ENCODE results near the gene CUL5. TPM values are rescaled to one million over a fixed set of nuclear protein-coding genes. Genes with fewer than 3 reads are reported as not detected.
"Not testable (repeated sequence)": the region's sequence is repeated elsewhere in the genome, so short reads cannot be mapped to it uniquely, and the experiment has no call there.

Gene CUL5
- total RNA-seq, 1 donor from 2014 or later, result 38.0 TPM

DNA sequence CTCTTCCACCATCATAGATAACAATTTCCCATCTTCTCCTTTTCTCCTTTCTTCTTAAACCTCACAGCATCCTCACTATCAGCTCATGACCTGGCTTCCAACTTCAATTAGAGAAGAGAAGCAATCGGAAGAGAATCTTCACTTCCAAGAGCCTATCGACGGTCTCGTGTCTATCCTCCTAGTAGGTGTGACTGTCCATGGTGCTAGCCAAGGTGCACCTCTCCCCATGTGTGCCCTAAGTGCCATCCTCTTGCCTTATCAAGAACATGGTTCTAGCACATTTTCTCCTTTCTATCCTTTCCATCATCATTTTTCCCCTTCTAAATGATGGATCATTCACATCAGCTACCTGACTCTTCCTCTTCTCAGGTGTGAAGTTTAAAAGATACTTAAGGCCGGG lies 5.1 kb upstream of the CUL5 start:
- no peak overlapping the region for H3K4me3 Mint-ChIP-seq
- H3K36me3 Mint-ChIP-seq (ENCODE audit: low read depth), result no peaks in the 10 kb centered on the region
- no peak overlapping the region for H3K27ac Mint-ChIP-seq
- no peaks in the 10 kb centered on the region for H3K9me3 Mint-ChIP-seq
- intact Hi-C loops (cut with micrococcal nuclease), result no loop called here
- peaks cover 7% of the 10 kb centered on the region for H3K27me3 Mint-ChIP-seq
- peaks cover 2% of the 10 kb centered on the region for H3K4me1 Mint-ChIP-seq
- DNase-seq, result no peak

DNA sequence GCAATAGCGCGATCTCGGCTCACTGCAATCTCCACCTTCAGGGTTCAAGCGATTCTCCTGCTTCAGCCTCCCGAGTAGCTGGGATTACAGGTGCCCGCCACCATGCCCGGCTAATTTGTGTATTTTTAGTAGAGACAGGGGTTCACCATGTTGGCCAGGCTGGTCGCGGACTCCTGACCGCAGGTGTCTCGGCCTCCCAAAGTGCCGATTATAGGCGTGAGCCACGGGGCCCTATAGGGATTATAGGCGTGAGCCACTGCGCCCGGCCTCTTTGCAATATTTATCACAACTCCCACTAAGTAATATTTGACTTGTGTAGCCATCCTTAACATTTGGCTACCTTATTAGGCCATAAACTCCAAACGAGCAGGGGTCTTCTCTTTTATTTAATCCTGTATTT lies 879 bp upstream of the CUL5 start:
- DNase-seq, result no peak
- peaks cover 4% of the 10 kb centered on the region for H3K36me3 Mint-ChIP-seq (ENCODE audit: low read depth)
- peaks cover 4% of the 10 kb centered on the region for H3K27me3 Mint-ChIP-seq
- H3K9me3 Mint-ChIP-seq, result no peaks in the 10 kb centered on the region
- no peak overlapping the region for H3K27ac Mint-ChIP-seq
- H3K4me3 Mint-ChIP-seq, result no peak overlapping the region
- H3K4me1 Mint-ChIP-seq, result peaks cover 18% of the 10 kb centered on the region
- intact Hi-C loops (cut with micrococcal nuclease), result loop anchor here (1.0 to 2.0 kb wide), 7 partner anchors 17 to 657 kb away; partner anchors contain the start of genes ACAT1, C11orf65, DDX10 and RAB39A

DNA sequence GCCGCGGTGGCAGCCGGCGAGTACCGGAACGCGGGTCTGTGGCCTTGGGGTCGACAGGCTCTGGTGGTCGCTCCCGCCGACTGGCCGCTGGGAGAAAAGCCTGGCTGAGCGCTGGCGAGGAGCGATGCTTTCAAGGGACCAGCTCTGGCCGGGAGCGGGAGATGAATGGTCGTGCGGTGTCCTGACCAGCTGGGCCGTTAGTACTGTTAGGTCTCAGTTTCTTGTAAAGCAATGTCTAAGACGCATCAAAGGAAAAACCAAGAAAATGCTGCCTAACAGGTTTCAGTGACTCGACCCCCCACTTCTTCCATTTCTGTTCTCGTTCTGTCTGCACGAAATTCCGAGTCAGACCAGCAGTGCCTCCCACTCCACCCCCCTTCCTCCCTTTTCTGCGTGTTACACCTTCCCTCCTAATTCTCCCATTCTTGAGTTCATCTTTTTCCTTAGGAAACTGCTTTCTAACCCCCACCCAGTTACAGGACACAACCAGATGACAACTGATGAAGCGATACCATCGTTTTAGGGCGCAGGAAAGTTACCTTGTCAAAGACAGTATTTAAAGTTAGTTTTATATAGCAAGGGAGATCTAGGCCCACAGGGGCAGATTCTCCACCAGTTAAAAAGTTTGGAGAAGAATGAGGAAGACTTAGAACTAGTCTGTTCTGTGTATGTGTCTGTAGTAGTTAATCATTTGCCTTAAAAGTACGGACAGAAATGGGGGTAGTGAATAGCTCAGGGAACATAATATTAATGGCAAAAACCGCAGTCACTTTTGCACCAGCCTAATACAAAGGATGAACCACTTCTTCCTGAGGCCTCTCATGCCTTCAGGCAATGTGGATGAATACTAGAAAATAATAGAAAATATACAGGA lies 1.0 kb downstream of the CUL5 start:
- intact Hi-C loops (cut with micrococcal nuclease), result loop anchor here (2.0 to 5.0 kb wide), 7 partner anchors 15 to 655 kb away; partner anchors contain the start of genes ACAT1, ATM, DDX10 and NPAT
- Mint-ChIP-seq H3K9me3 (no peaks in the 10 kb centered on the region), H3K27ac (peak overlapping the region; percentile 97), H3K27me3 (no peaks in the 10 kb centered on the region), H3K4me1 (peaks cover 18% of the 10 kb centered on the region), H3K4me3 (peak overlapping the region; percentile 98), H3K36me3 (ENCODE audit: low read depth) (peaks cover 4% of the 10 kb centered on the region)
- no peak for DNase-seq

DNA sequence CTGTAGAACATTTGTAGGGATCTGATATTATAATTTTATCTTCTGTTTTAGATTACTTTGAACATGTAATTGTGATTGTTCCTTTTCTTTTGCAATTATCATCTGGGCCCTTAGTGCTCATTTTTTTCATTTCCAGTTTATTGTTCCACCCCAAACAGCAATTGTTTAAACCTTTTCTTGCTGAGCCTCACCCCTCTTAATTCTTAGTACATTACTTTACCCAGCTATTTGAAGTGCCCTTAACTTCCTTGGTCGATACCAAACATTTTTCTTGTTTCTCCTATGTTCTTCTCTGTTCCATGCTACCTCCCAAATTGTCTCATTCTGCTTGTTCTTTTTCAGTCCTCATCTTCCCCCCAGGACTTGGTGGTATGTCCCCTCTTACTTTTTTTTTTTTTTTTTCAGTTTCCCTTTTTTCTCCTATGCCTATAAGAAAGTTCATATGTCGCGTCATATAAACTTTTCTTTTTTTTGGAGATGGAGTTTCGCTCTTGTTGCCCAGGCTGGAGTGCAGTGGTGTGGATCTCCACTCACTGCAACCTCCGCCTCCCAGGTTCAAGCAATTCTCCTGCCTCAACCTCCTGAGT lies 3.5 kb downstream of the CUL5 start:
- peaks cover 30% of the 10 kb centered on the region for H3K4me1 Mint-ChIP-seq
- no peaks in the 10 kb centered on the region for H3K9me3 Mint-ChIP-seq
- H3K27ac Mint-ChIP-seq, result no peak overlapping the region
- intact Hi-C loops (cut with micrococcal nuclease), result loop anchor here (5.0 kb wide), 1 partner anchor 210 kb away; the partner anchor contains the start of genes ATM and NPAT
- no peak overlapping the region for H3K4me3 Mint-ChIP-seq
- no peak for DNase-seq
- H3K27me3 Mint-ChIP-seq, result no peaks in the 10 kb centered on the region
- H3K36me3 Mint-ChIP-seq (ENCODE audit: low read depth), result peaks cover 12% of the 10 kb centered on the region

DNA sequence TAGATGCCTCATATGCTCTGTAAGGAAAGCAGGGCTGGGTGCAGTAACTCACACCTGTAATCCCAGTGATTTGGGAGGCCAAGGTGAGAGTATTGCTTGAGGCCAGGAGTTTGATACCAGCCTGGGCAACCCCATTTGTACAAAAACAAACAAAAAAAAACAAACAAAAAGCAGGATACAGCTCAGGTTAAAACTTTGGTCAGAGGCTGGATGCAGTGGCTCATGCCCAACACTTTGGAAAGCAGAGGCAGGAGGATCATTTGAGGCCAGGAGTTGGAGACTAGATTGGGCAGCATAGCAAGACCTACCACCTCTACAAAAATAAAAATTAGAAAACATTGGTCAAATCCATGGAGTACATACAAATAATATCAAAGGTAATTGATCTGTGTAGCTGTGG lies 7.9 kb downstream of the CUL5 start:
- intact Hi-C loops (cut with micrococcal nuclease), result no loop called here
- Mint-ChIP-seq H3K4me3 (no peak overlapping the region), H3K36me3 (ENCODE audit: low read depth) (peaks cover 9% of the 10 kb centered on the region), H3K9me3 (no peaks in the 10 kb centered on the region), H3K4me1 (peaks cover 17% of the 10 kb centered on the region), H3K27me3 (no peaks in the 10 kb centered on the region), H3K27ac (no peak overlapping the region)
- no peak for DNase-seq

DNA sequence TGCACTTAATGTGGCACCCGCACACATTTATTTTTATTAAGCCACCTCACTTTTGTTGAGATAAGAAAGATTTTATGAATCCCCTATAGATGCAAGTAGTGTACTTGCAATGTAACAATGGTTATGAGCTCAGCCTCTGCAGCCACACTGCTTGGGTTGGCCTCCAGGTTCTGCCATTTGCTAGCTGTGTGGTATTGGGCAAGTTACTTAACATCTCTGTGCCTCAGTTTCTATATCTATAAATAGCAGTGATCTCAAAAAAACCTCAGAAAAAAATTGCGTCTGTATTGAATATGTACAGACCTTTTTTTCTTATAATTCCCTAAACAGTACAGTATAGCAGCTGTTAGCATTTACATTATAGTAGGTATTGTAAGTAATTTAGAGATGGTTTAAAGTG lies 10.0 kb downstream of the CUL5 start:
- H3K4me1 Mint-ChIP-seq, result peaks cover 17% of the 10 kb centered on the region
- H3K9me3 Mint-ChIP-seq, result no peaks in the 10 kb centered on the region

DNA sequence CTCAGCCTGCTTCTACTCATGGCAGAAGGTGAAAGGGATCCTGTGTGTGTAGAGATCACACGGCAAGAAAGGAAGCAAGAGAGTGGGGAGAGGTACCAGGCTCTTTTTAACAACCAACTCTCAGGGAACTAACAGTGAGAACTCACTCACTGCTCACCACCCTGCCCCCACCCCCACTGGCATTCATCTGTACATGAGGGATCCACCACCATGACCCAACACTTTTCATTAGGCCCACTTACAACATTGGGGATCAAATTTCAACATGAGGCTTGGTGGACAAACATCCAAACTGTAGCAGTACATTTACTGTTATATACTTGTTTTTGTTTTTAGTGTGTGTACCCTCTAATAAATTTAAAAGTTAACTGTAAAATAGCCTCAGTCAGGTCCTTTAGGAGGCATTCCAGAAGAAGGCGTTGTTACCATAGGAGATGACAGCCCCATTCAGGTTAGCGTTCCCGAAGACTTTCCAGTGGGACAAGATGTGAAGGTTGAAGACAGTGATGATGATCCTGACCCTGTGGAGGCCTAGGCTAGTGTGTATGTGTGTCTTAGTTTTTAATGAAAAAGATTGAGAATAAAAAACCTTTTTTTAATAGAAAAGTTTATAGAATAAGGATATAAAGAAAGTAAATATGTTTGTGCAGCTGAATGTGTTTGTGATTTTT lies 11.3 kb downstream of the CUL5 start:
- intact Hi-C loops (cut with micrococcal nuclease), result no loop called here
- Mint-ChIP-seq H3K4me3 (no peak overlapping the region), H3K9me3 (no peaks in the 10 kb centered on the region), H3K4me1 (peaks cover 19% of the 10 kb centered on the region), H3K36me3 (ENCODE audit: low read depth) (peaks cover 9% of the 10 kb centered on the region), H3K27me3 (no peaks in the 10 kb centered on the region), H3K27ac (no peak overlapping the region)
- no peak for DNase-seq

More for the DNA sequence above, 10.0 kb downstream of the CUL5 start:
- H3K36me3 Mint-ChIP-seq (ENCODE audit: low read depth), result peaks cover 9% of the 10 kb centered on the region
- DNase-seq, result no peak
- intact Hi-C loops (cut with micrococcal nuclease), result no loop called here
- H3K27ac Mint-ChIP-seq, result no peak overlapping the region
- H3K4me3 Mint-ChIP-seq, result no peak overlapping the region
- no peaks in the 10 kb centered on the region for H3K27me3 Mint-ChIP-seq

DNA sequence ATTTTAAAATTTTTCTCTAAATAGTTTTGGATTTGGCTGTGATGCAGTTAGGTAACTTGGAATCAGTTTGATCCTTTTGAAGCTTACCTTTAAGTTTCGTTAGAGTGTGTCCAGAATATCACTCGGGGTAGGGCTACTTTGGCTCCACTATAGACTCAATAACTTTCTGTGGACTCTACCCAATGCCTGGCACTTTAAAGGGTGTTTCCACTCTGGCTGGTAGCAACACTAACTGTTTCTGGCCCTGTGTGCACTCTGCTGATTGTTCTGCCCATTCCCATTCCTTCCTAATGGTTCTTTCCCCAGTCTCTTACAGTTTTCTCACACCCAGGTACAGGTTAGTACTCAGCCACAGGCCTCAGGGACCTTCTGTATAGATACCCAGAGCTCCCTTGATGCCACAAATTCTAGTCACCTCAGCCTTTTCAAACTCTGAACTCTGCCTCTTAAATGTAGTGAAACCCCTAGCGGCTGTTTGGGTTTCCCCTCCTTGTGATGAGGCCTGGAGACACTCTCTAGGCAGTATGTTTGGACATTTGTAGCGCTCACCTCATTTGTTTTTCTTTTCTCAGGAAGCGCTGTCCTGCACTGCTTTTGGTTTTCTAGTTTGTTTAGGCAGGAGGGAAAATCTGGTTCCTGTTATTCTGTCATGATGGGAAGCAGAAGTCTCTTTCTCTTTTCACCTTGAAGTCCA lies 16.8 kb downstream of the CUL5 start:
- H3K27me3 Mint-ChIP-seq, result no peaks in the 10 kb centered on the region
- H3K27ac Mint-ChIP-seq, result peak overlapping the region; percentile 30
- H3K4me3 Mint-ChIP-seq, result no peak overlapping the region
- peaks cover 24% of the 10 kb centered on the region for H3K36me3 Mint-ChIP-seq (ENCODE audit: low read depth)
- peaks cover 19% of the 10 kb centered on the region for H3K4me1 Mint-ChIP-seq
- no peak for DNase-seq
- intact Hi-C loops (cut with micrococcal nuclease), result loop anchor here (2.0 kb wide), 1 partner anchor 17 kb away; the partner anchor contains the start of gene CUL5
- no peaks in the 10 kb centered on the region for H3K9me3 Mint-ChIP-seq

DNA sequence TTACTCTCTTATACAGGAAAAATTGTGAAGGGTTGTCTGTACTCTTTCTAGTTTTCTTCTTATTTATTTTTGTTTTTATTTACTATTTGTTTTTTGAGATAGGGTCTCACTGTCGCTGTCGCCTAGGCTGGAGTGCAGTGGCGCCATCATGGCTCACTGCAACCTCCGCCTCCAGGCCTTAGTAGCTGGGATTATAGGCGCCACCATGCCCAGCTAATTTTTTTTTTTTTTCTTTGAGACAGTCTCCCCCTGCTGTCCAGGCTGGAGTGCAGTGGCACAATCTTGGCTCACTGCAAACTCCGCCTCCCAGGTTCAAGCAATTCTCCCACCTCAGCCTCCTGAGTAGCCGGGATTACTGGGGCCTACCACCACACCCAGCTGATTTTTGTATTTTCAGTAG lies 18.4 kb downstream of the CUL5 start:
- Mint-ChIP-seq H3K4me3 (no peak overlapping the region), H3K9me3 (peaks cover 3% of the 10 kb centered on the region), H3K36me3 (ENCODE audit: low read depth) (peaks cover 36% of the 10 kb centered on the region), H3K4me1 (peaks cover 20% of the 10 kb centered on the region), H3K27ac (no peak overlapping the region), H3K27me3 (no peaks in the 10 kb centered on the region)
- intact Hi-C loops (cut with micrococcal nuclease), result no loop called here
- no peak for DNase-seq

DNA sequence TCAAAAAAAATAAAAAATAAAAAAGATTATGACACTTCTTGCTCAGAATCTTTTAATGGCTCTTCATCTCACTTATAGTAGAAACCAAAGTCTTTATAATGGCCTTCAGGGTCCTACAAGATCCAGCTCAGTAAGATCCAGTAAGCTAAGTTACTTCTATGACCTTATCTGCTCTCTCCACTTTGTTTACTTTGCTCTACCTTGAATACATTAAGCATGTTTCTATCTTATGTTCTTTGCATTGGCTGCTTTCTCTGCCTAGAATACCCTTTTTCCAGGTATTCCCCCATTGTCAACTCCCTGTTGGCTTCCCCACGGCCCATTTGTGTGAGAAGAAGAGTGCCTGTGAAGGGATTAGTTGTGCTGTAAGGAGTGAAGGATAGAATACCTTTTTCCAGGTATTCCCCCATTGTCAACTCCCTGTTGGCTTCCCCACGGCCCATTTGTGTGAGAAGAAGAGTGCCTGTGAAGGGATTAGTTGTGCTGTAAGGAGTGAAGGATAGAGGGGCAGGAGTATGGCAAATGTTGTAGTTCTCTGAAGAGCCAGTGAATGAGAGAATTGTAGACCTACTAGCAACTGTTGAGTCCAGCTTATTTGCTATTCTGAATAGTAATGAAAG lies 20.2 kb downstream of the CUL5 start:
- H3K9me3 Mint-ChIP-seq; intact Hi-C loops (cut with micrococcal nuclease); H3K27ac Mint-ChIP-seq; H3K27me3 Mint-ChIP-seq; H3K4me3 Mint-ChIP-seq; DNase-seq: not testable (repeated sequence)
- peaks cover 27% of the 10 kb centered on the region for H3K4me1 Mint-ChIP-seq
- H3K36me3 Mint-ChIP-seq (ENCODE audit: low read depth), result peaks cover 50% of the 10 kb centered on the region

DNA sequence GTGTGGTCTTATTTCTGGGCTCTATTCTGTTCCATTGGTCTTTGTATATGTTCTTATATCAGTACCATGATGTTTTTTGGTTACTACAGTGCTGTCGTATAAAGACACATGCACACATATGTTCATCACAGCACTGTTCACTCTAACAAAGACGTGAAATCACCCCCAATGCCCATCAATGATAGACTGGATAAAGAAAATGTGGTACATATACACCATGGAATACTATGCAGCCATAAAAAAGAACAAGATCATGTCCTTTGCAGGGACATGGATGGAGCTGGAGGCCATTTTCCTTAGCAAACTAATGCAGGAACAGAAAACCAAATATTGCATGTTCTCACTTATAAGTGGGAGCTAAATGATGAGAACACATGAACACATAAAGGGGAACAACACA lies 22.9 kb downstream of the CUL5 start:
- DNase-seq; H3K4me3 Mint-ChIP-seq; intact Hi-C loops (cut with micrococcal nuclease); H3K27me3 Mint-ChIP-seq; H3K9me3 Mint-ChIP-seq; H3K27ac Mint-ChIP-seq: not testable (repeated sequence)
- peaks cover 12% of the 10 kb centered on the region for H3K4me1 Mint-ChIP-seq
- peaks cover 51% of the 10 kb centered on the region for H3K36me3 Mint-ChIP-seq (ENCODE audit: low read depth)

DNA sequence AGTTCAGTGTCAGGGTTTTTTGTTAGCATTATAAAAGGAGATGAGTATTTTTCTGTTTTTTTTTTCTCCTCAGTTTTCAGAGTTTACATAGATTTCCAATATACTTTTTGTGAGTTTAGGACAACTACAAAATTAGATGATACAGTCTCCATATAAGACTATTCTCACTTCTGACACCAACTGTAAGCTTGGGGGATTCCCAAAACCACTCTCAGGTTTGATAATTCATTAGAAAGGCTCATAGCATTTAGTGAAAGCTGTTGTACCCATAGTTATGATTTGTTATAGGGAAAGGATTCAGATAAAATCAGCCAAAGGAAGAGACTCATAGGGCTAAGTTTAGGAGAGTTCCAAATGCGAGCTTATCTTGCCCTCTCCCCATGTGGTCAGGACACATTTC lies 24.1 kb downstream of the CUL5 start:
- H3K36me3 Mint-ChIP-seq (ENCODE audit: low read depth), result peaks cover 55% of the 10 kb centered on the region
- DNase-seq, result no peak
- H3K4me1 Mint-ChIP-seq, result peaks cover 12% of the 10 kb centered on the region
- intact Hi-C loops (cut with micrococcal nuclease), result no loop called here
- H3K9me3 Mint-ChIP-seq, result peaks cover 3% of the 10 kb centered on the region
- H3K27me3 Mint-ChIP-seq, result no peaks in the 10 kb centered on the region
- no peak overlapping the region for H3K27ac Mint-ChIP-seq
- no peak overlapping the region for H3K4me3 Mint-ChIP-seq

DNA sequence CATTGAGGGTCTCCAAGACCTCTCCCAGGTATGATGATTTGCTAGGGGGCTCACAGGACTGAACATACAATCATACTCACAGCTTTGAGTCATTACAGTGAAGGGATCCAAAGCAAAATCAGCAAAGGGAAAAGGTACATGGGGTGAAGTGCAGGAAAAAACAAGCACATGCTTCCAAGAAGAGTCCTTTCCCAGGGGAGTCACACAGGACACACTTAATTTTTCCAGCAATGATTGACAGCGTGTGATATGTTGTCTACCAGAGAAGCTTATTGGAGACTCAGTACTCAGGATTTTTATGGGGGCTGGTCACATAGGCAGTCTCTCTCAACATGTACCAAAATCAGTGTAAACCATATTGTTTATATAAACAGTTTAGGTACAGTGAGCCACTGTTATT lies 25.3 kb downstream of the CUL5 start:
- Mint-ChIP-seq H3K27ac (no peak overlapping the region), H3K27me3 (no peaks in the 10 kb centered on the region)

More for the DNA sequence above, 25.3 kb downstream of the CUL5 start:
- intact Hi-C loops (cut with micrococcal nuclease), result no loop called here
- Mint-ChIP-seq H3K9me3 (peaks cover 3% of the 10 kb centered on the region), H3K4me1 (peaks cover 11% of the 10 kb centered on the region), H3K36me3 (ENCODE audit: low read depth) (peaks cover 51% of the 10 kb centered on the region), H3K4me3 (no peak overlapping the region)
- no peak for DNase-seq

Data from activated CD4-positive, alpha-beta T cell treated with anti-CD3 and anti-CD28 coated beads, Interleukin-2, amount 10 ng/mL, durations not matched to agents 24 days and 14 days (primary cell).